ENCODE measurements around the gene INPP5E. TPM values are rescaled to one million over a fixed set of nuclear protein-coding genes. Genes with fewer than 3 reads are reported as not detected.

The INPP5E gene
- total RNA-seq, 4 donors from 2014 or later: 10.0 to 17.8 (median 12.1) TPM

GRCh38 chr9:136423432-136424146, 16.1 kb downstream of the INPP5E start:
- no peak for DNase-seq (ENCODE audit: low spot score in 2 of 2)
- intact Hi-C loops (cut with DNase I; ENCODE audit: low total_unique reads): no loop called here
- TF ChIP-seq CTCF (IDR thresholded peaks at IDR 0.05): no peak
- TF ChIP-seq POLR2A (IDR thresholded peaks at IDR 0.05): no peak
- no peak overlapping the region for H3K4me3 ChIP-seq (ENCODE audit: low read depth, poor library complexity, severe bottlenecking)
- WGBS, 2 donors: 94 to 95% methylated on average over 40 to 43 of the region's 43 CpGs

- intact Hi-C loops (cut with DNase I; ENCODE audit: low total_unique reads): no loop called here
- no peak overlapping the region for H3K4me3 ChIP-seq (ENCODE audit: low read depth, poor library complexity, severe bottlenecking)
- DNase-seq (ENCODE audit: low spot score in 2 of 2): no peak
- TF ChIP-seq POLR2A (IDR thresholded peaks at IDR 0.05) (no peak), CTCF (IDR thresholded peaks at IDR 0.05) (no peak)
- 91 to 95% methylated on average over 26 of the region's 26 CpGs for WGBS, 2 donors
Measured at GRCh38 chr9:136422876-136423275, 16.8 kb downstream of the INPP5E start.

GRCh38 chr9:136421791-136422190, 17.9 kb downstream of the INPP5E start:
- no peak overlapping the region for H3K4me3 ChIP-seq (ENCODE audit: low read depth, poor library complexity, severe bottlenecking)
- WGBS, 2 donors: 92 to 96% methylated on average over 21 of the region's 21 CpGs
- intact Hi-C loops (cut with DNase I; ENCODE audit: low total_unique reads): no loop called here
- TF ChIP-seq CTCF (IDR thresholded peaks at IDR 0.05) (no peak), POLR2A (IDR thresholded peaks at IDR 0.05) (no peak)
- DNase-seq (ENCODE audit: low spot score in 2 of 2): no peak

- intact Hi-C loops (cut with DNase I; ENCODE audit: low total_unique reads): no loop called here
- WGBS, 2 donors: 92% methylated on average over 12 of the region's 12 CpGs
- no peak overlapping the region for H3K4me3 ChIP-seq (ENCODE audit: low read depth, poor library complexity, severe bottlenecking)
- TF ChIP-seq CTCF (IDR thresholded peaks at IDR 0.05) (no peak), POLR2A (IDR thresholded peaks at IDR 0.05) (no peak)
- no peak for DNase-seq (ENCODE audit: low spot score in 2 of 2)
Measured at GRCh38 chr9:136419092-136419420, 20.6 kb downstream of the INPP5E start.

- intact Hi-C loops (cut with DNase I; ENCODE audit: low total_unique reads): no loop called here
- TF ChIP-seq POLR2A (IDR thresholded peaks at IDR 0.05) (no peak), CTCF (IDR thresholded peaks at IDR 0.05) (no peak)
- no peak for DNase-seq (ENCODE audit: low spot score in 2 of 2)
- no peak overlapping the region for H3K4me3 ChIP-seq (ENCODE audit: low read depth, poor library complexity, severe bottlenecking)
- 90 to 93% methylated on average over 46 of the region's 48 CpGs for WGBS, 2 donors
Measured at GRCh38 chr9:136418182-136419091, 21.2 kb downstream of the INPP5E start.

Measured in lower leg skin (tissue), 4 donors.